GM23248 (cell line): ENCODE results near the gene RHEB.

Source experiments
- EZH2 ChIP-seq: fragments of 200-600 bp; sonication (generic); IDR thresholded peaks from 2 replicates; pipeline ENCODE4 v1.6.1; 2018; ENCODE audit warnings: antibody characterized with exemption, mild to moderate bottlenecking; ENCODE audit not compliant: insufficient read depth, poor library complexity, severe bottlenecking
- EZH2phosphoT487 ChIP-seq: fragments of 200-600 bp; sonication (generic); IDR thresholded peaks from 2 replicates; pipeline ENCODE4 v1.6.1; 2018; ENCODE audit warnings: antibody characterized with exemption, moderate library complexity, mild to moderate bottlenecking, low read depth; ENCODE audit not compliant: insufficient read depth

GRCh38 chr7:151505836-151506468 lies 13.7 kb downstream of the RHEB start:
- no peak for TF ChIP-seq EZH2
- no peak for TF ChIP-seq EZH2phosphoT487
